HG03558 (cell line): ENCODE data around the gene TEKT1.
"Not testable (repeated sequence)": the region's sequence is repeated elsewhere in the genome, so short reads cannot be mapped to it uniquely, and the experiment has no call there.

Experiments used
- ATAC-seq: cut with Tn5 transposase; IDR thresholded peaks from one replicate; pipeline ENCODE4 v1.9.1; 2021; ENCODE audit warnings: moderate number of reproducible peaks; ENCODE audit not compliant: unreplicated experiment; ENCODE audit errors: extremely low read depth

TEKT1 gene

DNA sequence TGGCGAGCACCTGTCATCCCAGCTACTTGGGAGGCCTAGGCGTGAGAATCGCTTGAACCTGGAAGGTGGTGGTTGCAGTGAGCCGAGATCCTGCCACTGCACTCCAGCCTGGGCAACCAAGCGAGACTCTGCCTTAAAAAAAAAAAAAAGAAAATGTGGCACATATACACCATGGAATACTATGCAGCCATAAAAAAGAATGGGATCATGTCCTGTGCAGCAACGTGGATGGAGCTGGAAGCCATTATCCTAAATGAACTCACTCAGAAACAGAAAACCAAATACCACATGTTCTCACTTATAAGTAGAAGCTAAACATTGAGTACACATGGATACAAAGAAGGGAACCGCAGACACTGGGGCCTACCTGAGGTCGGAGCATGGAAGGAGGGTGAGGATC lies 56.6 kb downstream of the TEKT1 start:
- not testable (repeated sequence) for ATAC-seq

DNA sequence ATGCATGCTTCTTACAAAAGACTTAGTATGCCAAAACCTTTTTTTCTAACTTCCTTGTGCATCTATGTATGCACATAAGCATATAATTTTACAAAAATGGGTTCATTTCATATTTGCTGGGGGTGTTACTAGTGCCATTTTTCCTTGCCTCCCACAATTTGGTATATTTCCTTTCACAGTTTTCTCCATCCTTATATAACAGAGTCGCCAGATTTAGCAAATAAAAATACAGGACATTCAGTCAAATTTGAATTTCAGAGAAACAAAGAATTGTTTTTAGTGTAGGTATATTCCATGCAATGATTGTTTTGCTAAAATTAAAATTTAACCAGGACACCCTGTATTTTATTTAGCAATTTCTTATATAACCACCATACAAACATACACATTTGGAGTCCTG lies 59.5 kb downstream of the TEKT1 start:
- no peak for ATAC-seq

DNA sequence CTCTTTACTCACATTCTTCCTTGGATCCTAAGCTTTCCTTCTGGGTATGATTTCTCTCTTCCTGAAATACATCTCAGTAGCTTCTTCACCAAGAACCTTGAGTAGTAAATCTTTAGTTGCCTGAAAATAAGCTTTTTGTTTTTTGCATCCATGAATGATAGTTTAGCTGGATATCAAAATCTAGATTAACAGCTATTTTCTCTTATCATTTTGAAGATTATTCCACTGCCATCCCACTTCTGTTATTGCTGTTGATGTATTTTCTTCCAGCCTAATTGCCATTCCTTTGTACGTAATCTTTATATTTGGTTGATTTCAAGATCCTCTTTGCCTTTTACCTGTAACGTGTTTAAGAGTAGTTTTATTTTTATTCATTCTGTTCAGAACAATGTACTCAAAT lies 63.1 kb downstream of the TEKT1 start:
- no peak for ATAC-seq

DNA sequence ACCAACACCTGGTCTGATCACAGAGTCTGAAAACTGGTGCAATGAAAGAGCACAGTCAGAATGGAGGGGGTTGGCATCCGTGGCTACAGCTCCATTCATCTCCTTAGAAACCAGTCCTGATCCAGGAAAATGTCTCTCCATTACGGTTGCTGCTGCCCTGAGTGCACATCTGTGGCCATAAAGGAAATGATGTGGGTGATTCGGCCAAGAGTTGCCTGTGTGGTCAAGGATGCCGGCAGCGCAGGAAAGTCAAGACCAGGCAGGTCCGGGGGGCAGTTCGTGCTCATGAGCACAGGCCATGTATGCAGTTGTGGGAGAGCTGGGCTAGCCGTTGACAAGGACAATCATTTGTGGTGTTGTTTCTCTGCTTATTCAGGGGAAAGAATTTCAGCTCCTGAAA lies 69.8 kb downstream of the TEKT1 start:
- ATAC-seq: no peak

DNA sequence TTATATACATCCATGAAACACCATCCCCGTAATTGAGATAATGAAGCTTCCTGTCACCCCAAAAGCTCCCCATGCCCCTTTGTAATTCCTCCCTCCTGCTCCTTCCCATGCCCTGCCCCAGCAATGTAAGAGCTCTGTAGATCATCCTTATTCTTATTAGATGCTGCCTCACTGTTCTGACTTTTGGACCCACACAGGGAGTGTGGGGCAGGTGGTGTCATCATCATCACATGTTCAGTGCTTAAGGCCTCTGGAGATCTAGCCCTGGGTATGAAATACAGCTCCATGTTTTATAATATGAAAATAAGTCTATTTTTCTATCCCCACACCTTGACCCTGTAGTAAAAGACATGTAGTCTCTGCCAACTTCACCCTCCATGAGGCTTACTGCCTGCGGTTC lies 73.8 kb downstream of the TEKT1 start:
- no peak for ATAC-seq

DNA sequence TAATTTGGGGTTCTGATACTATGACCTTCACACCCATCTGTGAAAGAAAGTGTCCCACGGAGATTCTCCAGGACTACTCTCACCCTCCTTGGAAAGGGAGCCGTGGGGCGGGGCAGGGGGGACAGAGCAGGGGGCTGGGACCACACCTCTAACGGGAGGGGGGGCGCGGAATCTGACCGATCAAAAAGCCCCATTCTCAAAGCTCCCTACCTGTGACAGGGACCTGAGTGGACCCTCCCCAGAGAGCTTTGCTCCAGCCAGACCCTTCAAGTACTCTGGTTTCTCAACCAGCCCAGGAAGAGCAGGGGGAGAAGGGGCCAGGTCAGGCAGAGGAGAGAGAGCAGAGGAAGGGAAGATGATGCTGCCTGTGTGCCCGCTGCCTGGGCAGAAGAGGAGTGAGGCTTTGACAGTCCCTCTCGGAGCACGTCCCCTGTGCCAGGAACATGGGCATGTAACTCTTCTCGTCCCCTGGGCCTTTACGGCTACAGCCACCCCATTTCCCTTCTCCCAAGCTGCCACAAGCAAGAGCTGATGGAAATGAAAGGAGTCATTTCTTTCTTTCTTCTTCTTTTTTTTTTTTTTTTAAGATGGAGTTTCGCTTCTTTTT lies 75.0 kb downstream of the TEKT1 start:
- ATAC-seq: no peak

DNA sequence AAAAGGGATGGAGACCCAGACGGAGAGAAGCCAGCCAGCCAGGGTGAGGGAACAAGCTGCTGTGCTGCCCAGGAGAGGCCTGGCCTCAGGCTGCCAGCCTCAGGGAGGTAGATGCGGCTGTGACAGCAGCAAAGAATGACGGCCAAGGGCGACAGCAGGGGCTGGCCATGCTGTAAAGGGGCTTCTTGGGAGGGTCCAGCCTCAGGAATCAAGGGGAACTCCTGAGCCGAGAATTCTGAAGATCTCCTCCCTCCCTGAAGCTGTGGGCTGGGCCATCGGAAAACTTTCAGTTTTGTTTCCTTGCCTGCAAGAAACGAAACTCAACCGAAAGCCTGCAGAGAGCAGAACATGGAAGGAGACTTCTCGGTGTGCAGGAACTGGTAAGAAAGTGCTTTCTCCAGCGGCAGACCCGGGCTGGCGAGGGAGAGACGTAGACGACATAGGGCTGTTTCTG lies 75.8 kb downstream of the TEKT1 start, which contains the start of gene XAF1:
TSS of gene XAF1 (plus strand) at position 316 of the 454 bp plus-strand sequence. CDS start at position 349, 33 bp downstream.
- no peak for ATAC-seq

DNA sequence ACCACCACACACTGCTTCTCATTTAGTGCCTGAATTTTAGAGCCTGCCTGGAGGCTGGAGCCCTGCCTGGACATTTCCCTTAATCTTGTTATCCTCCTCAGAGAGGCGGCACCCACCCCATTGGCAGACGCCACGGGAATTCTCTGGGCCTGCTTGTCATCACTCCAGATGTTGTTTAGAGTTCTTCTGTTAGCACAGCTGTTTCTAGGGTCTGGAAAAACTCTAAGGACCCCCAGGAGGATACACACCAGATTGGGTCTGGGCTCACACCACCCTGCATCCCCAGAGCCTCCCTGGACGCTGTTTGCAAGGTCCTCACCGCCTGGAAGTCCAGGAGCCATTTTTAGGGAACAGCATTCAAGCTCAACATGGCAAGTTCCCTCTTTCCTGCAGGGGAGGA lies 76.2 kb downstream of the TEKT1 start:
- no peak for ATAC-seq

DNA sequence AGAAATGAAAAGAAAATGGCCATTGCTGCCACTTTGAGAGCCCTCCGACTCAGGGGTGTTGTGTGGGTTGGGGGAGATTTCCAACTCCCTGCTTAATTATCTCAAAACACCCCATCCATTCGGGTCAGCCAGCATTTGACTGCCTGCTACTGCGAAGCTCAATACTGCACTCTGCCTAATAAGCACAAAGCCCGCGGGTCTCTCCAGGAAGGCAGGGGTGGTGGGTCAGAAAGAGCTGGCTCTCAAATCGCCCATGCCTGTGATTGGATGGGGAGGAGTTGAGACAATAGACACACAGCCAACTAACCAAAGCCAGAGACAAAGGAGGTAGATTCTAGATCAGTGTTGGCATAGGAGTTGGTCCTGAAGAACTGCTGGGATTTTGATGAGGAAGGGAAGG lies 78.0 kb downstream of the TEKT1 start:
- no peak for ATAC-seq

DNA sequence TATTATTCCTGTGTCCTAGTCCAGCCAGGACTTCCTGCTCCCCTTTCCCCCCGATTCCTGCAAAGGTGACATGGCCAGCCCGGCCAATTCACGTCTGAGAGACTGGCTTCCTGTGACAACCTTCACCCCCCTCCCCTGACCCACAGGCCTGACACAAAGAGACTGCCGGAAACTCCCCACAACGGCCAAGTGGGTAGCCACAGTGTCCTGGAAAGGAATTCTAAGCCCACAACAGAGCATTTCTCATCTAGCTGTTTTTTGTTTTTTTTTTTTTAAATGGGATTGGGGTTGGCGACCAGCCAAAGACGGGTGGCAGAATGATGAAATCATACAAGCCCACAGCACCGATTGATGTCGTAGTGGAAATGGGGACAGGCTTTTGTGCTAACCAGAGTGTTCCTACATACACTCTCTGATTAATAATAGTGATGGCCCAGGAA lies 78.5 kb downstream of the TEKT1 start:
- ATAC-seq: no peak

DNA sequence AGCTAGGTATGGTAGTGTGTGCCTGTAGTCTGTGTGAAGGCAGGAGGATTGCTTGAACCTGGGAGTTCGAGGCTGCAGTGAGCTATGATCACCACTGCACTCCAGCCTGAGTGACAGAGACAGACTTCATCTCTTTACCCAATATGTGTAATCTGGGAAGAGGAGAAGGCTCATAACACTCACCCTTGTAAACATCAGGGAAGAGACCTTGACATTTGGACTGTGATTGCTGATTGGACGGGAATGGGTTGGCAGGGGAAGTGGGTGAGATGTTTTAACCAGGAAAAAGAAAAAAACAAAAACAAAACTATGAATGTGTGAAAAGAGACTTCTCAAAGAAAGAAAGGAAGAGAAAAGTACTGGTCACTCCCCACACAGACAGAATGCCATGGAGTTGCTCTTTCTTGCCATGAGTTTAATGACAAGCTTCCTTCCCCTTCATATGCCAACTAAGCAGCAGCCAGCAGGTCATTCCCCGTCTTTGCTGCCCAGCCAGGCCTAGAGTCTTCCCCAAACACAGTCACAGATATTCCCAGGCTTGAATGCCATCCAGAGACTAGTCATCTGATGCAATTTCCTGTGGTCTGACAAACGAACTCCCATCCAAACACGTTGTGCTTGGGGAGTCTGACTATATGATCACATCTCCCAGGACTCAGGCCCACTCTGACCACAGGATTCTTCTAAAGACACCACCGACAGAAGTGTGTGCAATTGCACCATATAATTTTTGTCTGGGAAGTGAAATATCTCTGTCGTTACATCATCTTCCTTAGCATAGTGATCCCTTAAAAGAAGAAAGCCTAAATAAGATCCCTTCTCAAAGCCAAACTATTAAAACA lies 79.2 kb downstream of the TEKT1 start:
- no peak for ATAC-seq

DNA sequence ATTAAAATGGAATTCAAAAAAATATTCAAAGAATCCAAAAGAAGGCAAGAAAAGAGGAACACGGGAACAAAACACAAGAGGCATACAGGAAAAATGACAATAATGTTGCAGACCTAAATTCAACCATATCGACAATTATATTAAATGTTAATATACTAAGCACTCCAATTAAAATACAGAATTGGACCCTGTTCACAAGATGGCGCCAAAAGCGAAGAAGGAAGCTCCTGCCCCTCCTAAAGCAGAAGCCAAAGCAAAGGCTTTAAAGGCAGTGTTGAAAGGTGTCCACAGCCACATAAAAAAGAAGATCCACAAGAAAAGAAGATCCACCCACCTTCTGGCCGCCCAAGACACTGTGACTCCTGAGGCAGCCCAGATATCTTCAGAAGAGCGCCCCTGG lies 82.0 kb downstream of the TEKT1 start:
- ATAC-seq: no peak

DNA sequence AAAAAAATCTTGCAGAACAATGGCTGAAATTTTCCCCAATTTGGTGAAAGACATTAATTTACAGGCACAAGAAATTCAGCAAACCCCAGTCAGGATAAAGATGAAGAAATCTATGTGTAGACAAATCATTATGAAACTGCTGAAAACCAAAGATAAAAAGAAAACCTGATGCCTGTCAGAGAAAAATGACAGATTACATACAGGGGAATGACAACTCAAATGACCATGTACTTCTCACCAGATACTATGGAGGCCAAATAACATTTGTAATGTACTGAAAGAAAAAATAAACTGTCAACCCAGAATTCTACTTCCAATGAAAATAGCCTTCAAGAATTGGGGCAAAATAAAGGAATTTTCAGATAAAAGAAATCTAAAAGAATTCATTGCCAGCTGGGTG lies 82.9 kb downstream of the TEKT1 start:
- no peak for ATAC-seq
